T-helper 22 cell (primary cell): ENCODE data around the gene FILIP1L.
"Not testable (repeated sequence)": the region's sequence is repeated elsewhere in the genome, so short reads cannot be mapped to it uniquely, and the experiment has no call there.

Source experiments
- DNase-seq: peaks from one replicate; pipeline ENCODE4 v3.0.0-alpha.2; 2020; ENCODE audit warnings: low read depth

The FILIP1L gene

GRCh38 chr3:99842826-99843589, 271.3 kb downstream of the FILIP1L start:
- no peak for DNase-seq

GRCh38 chr3:99841949-99842348, 272.4 kb downstream of the FILIP1L start:
- DNase-seq: not testable (repeated sequence)

- DNase-seq: no peak
Observed at GRCh38 chr3:99839613-99840012, 274.7 kb downstream of the FILIP1L start.

- DNase-seq: no peak
Observed at GRCh38 chr3:99838755-99839154, 275.5 kb downstream of the FILIP1L start.

- DNase-seq: no peak
Observed at GRCh38 chr3:99837715-99838114, 276.6 kb downstream of the FILIP1L start.

GRCh38 chr3:99836681-99837080, 277.6 kb downstream of the FILIP1L start:
- DNase-seq: no peak

GRCh38 chr3:99834211-99834957, 279.9 kb downstream of the FILIP1L start:
- DNase-seq: no peak

GRCh38 chr3:99833617-99834205, 280.6 kb downstream of the FILIP1L start:
- no peak for DNase-seq

- DNase-seq: no peak
Observed at GRCh38 chr3:99829844-99830243, 284.5 kb downstream of the FILIP1L start.

- DNase-seq: no peak
Observed at GRCh38 chr3:99825004-99825640, 289.2 kb downstream of the FILIP1L start.

- no peak for DNase-seq
Observed at GRCh38 chr3:99823723-99824711, 290.3 kb downstream of the FILIP1L start.

- DNase-seq: no peak
Observed at GRCh38 chr3:99818818-99819217, 295.5 kb downstream of the FILIP1L start.

GRCh38 chr3:99817437-99818240, 296.7 kb downstream of the FILIP1L start, which contains the start of gene CMSS1:
Gene CMSS1 (plus strand): TSS chr3:99817862.
- DNase-seq: peak; percentile 88

GRCh38 chr3:99817047-99817436, 297.3 kb downstream of the FILIP1L start:
- DNase-seq: no peak

- DNase-seq: no peak
Observed at GRCh38 chr3:99810403-99810802, 303.9 kb downstream of the FILIP1L start.

GRCh38 chr3:99809565-99809964, 304.7 kb downstream of the FILIP1L start:
- no peak for DNase-seq

GRCh38 chr3:99808163-99808794, 306.0 kb downstream of the FILIP1L start:
- peak; percentile 8 for DNase-seq

GRCh38 chr3:99805160-99805559, 309.1 kb downstream of the FILIP1L start:
- no peak for DNase-seq

- DNase-seq: no peak
Observed at GRCh38 chr3:99803297-99803696, 311.0 kb downstream of the FILIP1L start.

GRCh38 chr3:99799422-99799821, 314.9 kb downstream of the FILIP1L start:
- no peak for DNase-seq
